Neural progenitor cell (in vitro differentiated cells): Measurements from ENCODE around the gene C9. TPM values are rescaled to one million over a fixed set of nuclear protein-coding genes. Genes with fewer than 3 reads are reported as not detected.

Experiments used
- DNase-seq: peaks from one replicate; pipeline ENCODE4 v3.0.0-alpha.2; 2016; ENCODE audit warnings: low spot score
- H2AFZ ChIP-seq: fragments of 200-600 bp; sonication (generic); replicated peaks from 2 replicates; pipeline ENCODE4 v1.6.1; 2016; ENCODE audit warnings: antibody characterized with exemption
- H3F3A ChIP-seq: fragments of 200-600 bp; sonication (generic); 2 replicates; pipeline ENCODE4 v1.6.1; 2016; ENCODE audit warnings: antibody characterized with exemption, low read depth
- H3K27ac ChIP-seq: fragments of 200-600 bp; sonication (generic); 2 replicates; pipeline ENCODE4 v1.5.1; 2016; ENCODE audit warnings: mild to moderate bottlenecking
- H3K27me3 ChIP-seq: fragments of 200-600 bp; sonication (generic); 2 replicates; pipeline ENCODE4 v1.6.1; 2016; ENCODE audit warnings: mild to moderate bottlenecking, moderate library complexity
- H3K36me3 ChIP-seq: fragments of 200-600 bp; sonication (generic); 2 replicates; pipeline ENCODE4 v1.5.1; 2016
- H3K4me1 ChIP-seq: fragments of 200-600 bp; sonication (generic); 2 replicates; pipeline ENCODE4 v1.6.1; 2016; ENCODE audit warnings: mixed run types
- H3K4me2 ChIP-seq: fragments of 200-600 bp; sonication (generic); 2 replicates; pipeline ENCODE4 v1.6.1; 2016
- H3K4me3 ChIP-seq: fragments of 200-600 bp; sonication (generic); 2 replicates; pipeline ENCODE4 v1.5.1; 2016
- H3K79me2 ChIP-seq: fragments of 200-600 bp; sonication (generic); 2 replicates; pipeline ENCODE4 v1.6.1; 2016; ENCODE audit warnings: low read depth
- H3K9ac ChIP-seq: fragments of 200-600 bp; sonication (generic); 2 replicates; pipeline ENCODE4 v1.6.1; 2016
- H3K9me3 ChIP-seq: fragments of 200-600 bp; sonication (generic); 2 replicates; pipeline ENCODE4 v1.5.1; 2016; ENCODE audit warnings: low read depth
- H4K20me1 ChIP-seq: fragments of 200-600 bp; sonication (generic); 2 replicates; pipeline ENCODE4 v1.6.1; 2016; ENCODE audit warnings: low read depth
- H3K27ac Mint-ChIP-seq: 3 replicates; pipeline ENCODE4 v1.8.0; 2021; ENCODE audit warnings: mixed read lengths
- H3K27me3 Mint-ChIP-seq: 2 replicates; pipeline ENCODE4 v1.8.0; 2022; ENCODE audit warnings: low read depth, mild to moderate bottlenecking, inconsistent platforms, moderate library complexity, mixed read lengths; ENCODE audit not compliant: insufficient read depth
- H3K36me3 Mint-ChIP-seq: 3 replicates; pipeline ENCODE4 v1.8.0; 2021; ENCODE audit warnings: mixed read lengths
- H3K4me1 Mint-ChIP-seq: 3 replicates; pipeline ENCODE4 v1.8.0; 2021; ENCODE audit warnings: mixed read lengths
- H3K4me3 Mint-ChIP-seq: 3 replicates; pipeline ENCODE4 v1.8.0; 2021; ENCODE audit warnings: mild to moderate bottlenecking, moderate library complexity, mixed read lengths
- H3K9me3 Mint-ChIP-seq: 3 replicates; pipeline ENCODE4 v1.8.0; 2020; ENCODE audit warnings: mixed read lengths
- EZH2 ChIP-seq: fragments of 200-600 bp; sonication (generic); IDR thresholded peaks from 2 replicates; pipeline ENCODE4 v1.6.1; 2017; ENCODE audit warnings: antibody characterized with exemption, mild to moderate bottlenecking, moderate library complexity
- EZH2phosphoT487 ChIP-seq: fragments of 200-600 bp; sonication (generic); IDR thresholded peaks from 2 replicates; pipeline ENCODE4 v1.6.1; 2017; ENCODE audit warnings: antibody characterized with exemption
- total RNA-seq: library from RNA; depleted of rRNA; stranded (reverse); fragments of >200 nt; gene quantifications from 2 replicates; pipeline ENCODE4 v1.2.3, GENCODE V29; 2015; ENCODE audit warnings: low replicate concordance
- TF ChIP-seq, protein P1 (sequence below): fragments of 200-600 bp; sonication (generic); IDR thresholded peaks from 2 replicates; pipeline ENCODE4 v1.5.1; 2017; ENCODE audit warnings: antibody characterized with exemption, mild to moderate bottlenecking

The C9 gene
- total RNA-seq, 1 donor from 2014 or later, result not detected

DNA sequence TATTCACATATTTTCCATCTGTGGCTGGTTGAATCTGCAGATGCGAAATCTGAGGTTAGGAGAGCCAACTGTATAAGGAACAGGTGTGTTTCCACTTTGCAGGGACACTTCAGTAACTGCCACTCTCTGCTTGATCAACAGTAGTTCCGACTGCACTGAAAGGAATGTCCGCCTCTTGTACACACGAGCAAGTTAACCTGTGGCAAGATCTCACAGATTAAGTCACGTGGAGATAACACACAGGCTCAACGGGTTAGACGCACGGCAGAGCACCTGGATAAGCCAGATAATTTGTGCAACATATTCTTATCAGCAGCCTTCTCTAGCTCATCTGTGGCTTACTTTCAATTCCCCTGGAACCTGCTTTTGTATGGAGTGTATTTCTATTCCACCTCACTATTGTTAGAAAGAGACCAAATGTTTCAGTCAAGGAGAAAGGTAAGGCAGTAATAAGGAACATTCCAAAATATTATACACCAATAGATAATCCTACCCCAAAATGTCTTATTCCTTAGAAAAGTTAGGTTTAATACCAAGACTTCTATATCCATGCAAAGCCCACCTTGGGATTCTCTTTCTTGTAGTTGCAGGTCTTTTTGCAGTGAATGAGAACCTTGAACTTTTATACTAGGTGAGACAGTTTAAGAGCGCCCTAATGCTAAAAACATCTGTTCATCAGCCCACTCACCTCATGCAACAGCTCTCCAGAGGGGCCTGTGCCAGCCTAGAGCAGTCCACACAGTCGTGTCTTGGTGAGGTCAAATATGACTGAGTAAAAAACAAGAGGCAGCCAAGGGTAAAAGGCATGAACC lies 6.5 kb upstream of the C9 start:
- H3K36me3 Mint-ChIP-seq, result no peaks in the 10 kb centered on the region
- no peak overlapping the region for H2AFZ ChIP-seq
- H3K4me3 ChIP-seq, result no peak overlapping the region
- no peaks in the 10 kb centered on the region for H3K27me3 ChIP-seq
- no peaks in the 10 kb centered on the region for H3F3A ChIP-seq
- H4K20me1 ChIP-seq, result no peaks in the 10 kb centered on the region
- no peaks in the 10 kb centered on the region for H3K9me3 Mint-ChIP-seq
- H3K79me2 ChIP-seq, result no peaks in the 10 kb centered on the region
- DNase-seq, result no peak
- H3K27me3 Mint-ChIP-seq, result no peaks in the 10 kb centered on the region
- H3K9ac ChIP-seq, result no peak overlapping the region
- H3K4me1 ChIP-seq, result no peaks in the 10 kb centered on the region
- H3K27ac ChIP-seq, result no peak overlapping the region
- TF ChIP-seq EZH2phosphoT487, result no peak
- TF ChIP-seq, protein P1, sequence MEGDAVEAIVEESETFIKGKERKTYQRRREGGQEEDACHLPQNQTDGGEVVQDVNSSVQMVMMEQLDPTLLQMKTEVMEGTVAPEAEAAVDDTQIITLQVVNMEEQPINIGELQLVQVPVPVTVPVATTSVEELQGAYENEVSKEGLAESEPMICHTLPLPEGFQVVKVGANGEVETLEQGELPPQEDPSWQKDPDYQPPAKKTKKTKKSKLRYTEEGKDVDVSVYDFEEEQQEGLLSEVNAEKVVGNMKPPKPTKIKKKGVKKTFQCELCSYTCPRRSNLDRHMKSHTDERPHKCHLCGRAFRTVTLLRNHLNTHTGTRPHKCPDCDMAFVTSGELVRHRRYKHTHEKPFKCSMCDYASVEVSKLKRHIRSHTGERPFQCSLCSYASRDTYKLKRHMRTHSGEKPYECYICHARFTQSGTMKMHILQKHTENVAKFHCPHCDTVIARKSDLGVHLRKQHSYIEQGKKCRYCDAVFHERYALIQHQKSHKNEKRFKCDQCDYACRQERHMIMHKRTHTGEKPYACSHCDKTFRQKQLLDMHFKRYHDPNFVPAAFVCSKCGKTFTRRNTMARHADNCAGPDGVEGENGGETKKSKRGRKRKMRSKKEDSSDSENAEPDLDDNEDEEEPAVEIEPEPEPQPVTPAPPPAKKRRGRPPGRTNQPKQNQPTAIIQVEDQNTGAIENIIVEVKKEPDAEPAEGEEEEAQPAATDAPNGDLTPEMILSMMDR, result no peak
- no peaks in the 10 kb centered on the region for H3K9me3 ChIP-seq
- no peaks in the 10 kb centered on the region for H3K36me3 ChIP-seq
- H3K27ac Mint-ChIP-seq, result no peak overlapping the region
- no peak overlapping the region for H3K4me2 ChIP-seq
- no peak overlapping the region for H3K4me3 Mint-ChIP-seq
- no peaks in the 10 kb centered on the region for H3K4me1 Mint-ChIP-seq

DNA sequence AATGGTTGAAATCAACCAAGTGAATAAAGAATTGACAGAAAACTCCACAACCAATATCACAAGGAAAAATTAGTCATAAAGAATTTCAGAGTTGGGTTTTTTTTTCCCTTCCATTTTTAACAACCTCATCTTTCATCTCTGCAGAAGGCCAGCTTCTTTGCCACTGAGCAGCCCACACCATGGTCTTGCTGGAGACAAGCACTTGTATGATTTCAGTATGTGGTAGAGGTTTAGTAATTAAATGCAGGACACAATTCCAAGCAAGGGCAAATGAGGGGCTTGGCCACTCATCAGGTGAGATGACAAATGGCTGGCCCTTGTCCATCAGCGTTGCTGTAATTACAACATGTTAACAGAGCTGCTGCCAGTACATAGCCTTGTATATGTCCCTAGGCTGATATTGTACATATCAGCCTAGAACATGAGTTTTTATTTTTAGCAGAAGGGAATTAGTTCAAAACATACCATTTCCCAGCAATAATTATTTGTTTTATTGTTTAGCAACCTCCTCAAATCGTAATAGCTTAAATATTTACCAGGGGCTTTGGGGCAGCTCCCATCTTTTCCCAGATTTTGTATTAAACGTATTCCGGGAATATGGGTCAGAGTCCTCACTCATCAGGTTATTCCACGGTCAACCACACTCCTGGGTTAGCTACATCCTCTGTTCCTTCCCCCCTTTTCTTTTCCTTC lies 5.0 kb upstream of the C9 start:
- no peak for DNase-seq
- no peak overlapping the region for H3K9ac ChIP-seq
- Mint-ChIP-seq H3K9me3 (no peaks in the 10 kb centered on the region), H3K4me1 (no peaks in the 10 kb centered on the region), H3K4me3 (no peak overlapping the region), H3K27me3 (peaks cover 2% of the 10 kb centered on the region), H3K27ac (no peak overlapping the region), H3K36me3 (no peaks in the 10 kb centered on the region)
- H3K27me3 ChIP-seq, result no peaks in the 10 kb centered on the region
- no peaks in the 10 kb centered on the region for H3F3A ChIP-seq
- no peak overlapping the region for H2AFZ ChIP-seq
- no peaks in the 10 kb centered on the region for H3K36me3 ChIP-seq
- H3K4me1 ChIP-seq, result no peaks in the 10 kb centered on the region
- H3K79me2 ChIP-seq, result no peaks in the 10 kb centered on the region
- TF ChIP-seq EZH2, result no peak
- TF ChIP-seq EZH2phosphoT487, result no peak
- TF ChIP-seq, protein P1, result no peak
- H3K4me3 ChIP-seq, result no peak overlapping the region
- H3K4me2 ChIP-seq, result no peak overlapping the region
- H3K9me3 ChIP-seq, result no peaks in the 10 kb centered on the region
- H3K27ac ChIP-seq, result no peak overlapping the region
- H4K20me1 ChIP-seq, result no peaks in the 10 kb centered on the region

GRCh38 chr5:39368116-39368515 lies 3.8 kb upstream of the C9 start:
- no peaks in the 10 kb centered on the region for H3K36me3 Mint-ChIP-seq
- Histone ChIP-seq H3K36me3 (no peaks in the 10 kb centered on the region), H3K4me2 (no peak overlapping the region), H3K79me2 (no peaks in the 10 kb centered on the region), H3F3A (no peaks in the 10 kb centered on the region), H4K20me1 (no peaks in the 10 kb centered on the region), H3K9me3 (no peaks in the 10 kb centered on the region), H3K4me1 (no peaks in the 10 kb centered on the region), H3K9ac (no peak overlapping the region), H3K27me3 (no peaks in the 10 kb centered on the region), H2AFZ (no peak overlapping the region), H3K27ac (no peak overlapping the region), H3K4me3 (no peak overlapping the region)
- DNase-seq, result no peak
- TF ChIP-seq, protein P1, result no peak
- no peak for TF ChIP-seq EZH2
- TF ChIP-seq EZH2phosphoT487, result no peak
- H3K4me3 Mint-ChIP-seq, result no peak overlapping the region
- no peaks in the 10 kb centered on the region for H3K4me1 Mint-ChIP-seq
- no peak overlapping the region for H3K27ac Mint-ChIP-seq
- H3K27me3 Mint-ChIP-seq, result peaks cover 2% of the 10 kb centered on the region
- no peaks in the 10 kb centered on the region for H3K9me3 Mint-ChIP-seq
